Activated T-helper 1 cell treated with anti-CD3 and anti-CD28 coated beads, Interleukin-2, amount 50 U/mL, for 16 hours (primary cell): ENCODE measurements around the gene C10orf90.

Experiments
- DNase-seq, 2 donors: peaks; one replicate each; pipeline ENCODE4 v3.0.0-alpha.2; 2020; ENCODE audit warnings: low read depth in 1 of 2, low spot score in 1 of 2

The C10orf90 gene

GRCh38 chr10:126549344-126549743, 121.1 kb downstream of the C10orf90 start:
- no peak for DNase-seq

GRCh38 chr10:126544565-126544964, 125.9 kb downstream of the C10orf90 start:
- DNase-seq = no peak

GRCh38 chr10:126538439-126539135, 131.9 kb downstream of the C10orf90 start:
- no peak for DNase-seq

- DNase-seq = no peak
Measured at GRCh38 chr10:126536656-126537055, 133.8 kb downstream of the C10orf90 start.

GRCh38 chr10:126536148-126536547, 134.3 kb downstream of the C10orf90 start:
- DNase-seq = no peak

- no peak for DNase-seq
Measured at GRCh38 chr10:126533644-126534043, 136.8 kb downstream of the C10orf90 start.

- no peak for DNase-seq
Measured at GRCh38 chr10:126528315-126528835, 142.1 kb downstream of the C10orf90 start.

GRCh38 chr10:126527645-126528314, 142.7 kb downstream of the C10orf90 start:
- DNase-seq = no peak

- no peak for DNase-seq
Measured at GRCh38 chr10:126525326-126525725, 145.2 kb downstream of the C10orf90 start.

- DNase-seq = no peak
Measured at GRCh38 chr10:126524526-126524925, 146.0 kb downstream of the C10orf90 start.

- DNase-seq = no peak
Measured at GRCh38 chr10:126523071-126523470, 147.4 kb downstream of the C10orf90 start.

GRCh38 chr10:126521399-126521798, 149.1 kb downstream of the C10orf90 start:
- no peak for DNase-seq

- no peak for DNase-seq
Measured at GRCh38 chr10:126520751-126521317, 149.7 kb downstream of the C10orf90 start.

- DNase-seq = no peak
Measured at GRCh38 chr10:126519992-126520391, 150.5 kb downstream of the C10orf90 start.

- no peak for DNase-seq
Measured at GRCh38 chr10:126519185-126519584, 151.3 kb downstream of the C10orf90 start.

- DNase-seq = no peak
Measured at GRCh38 chr10:126518218-126519080, 152.0 kb downstream of the C10orf90 start.

GRCh38 chr10:126516515-126516914, 154.0 kb downstream of the C10orf90 start:
- DNase-seq = no peak

GRCh38 chr10:126511917-126512479, 158.5 kb downstream of the C10orf90 start:
- no peak for DNase-seq

- DNase-seq = no peak
Measured at GRCh38 chr10:126509182-126509581, 161.3 kb downstream of the C10orf90 start.

- no peak for DNase-seq
Measured at GRCh38 chr10:126508535-126509040, 161.9 kb downstream of the C10orf90 start.

GRCh38 chr10:126504761-126505112, 165.8 kb downstream of the C10orf90 start:
- no peak for DNase-seq
